Measurements from ENCODE around the gene IQSEC1. TPM values are rescaled to one million over a fixed set of nuclear protein-coding genes. Genes with fewer than 3 reads are reported as not detected.
A peak's percentile ranks its signal among the peaks of the same experiment; 100 is the strongest.

IQSEC1 gene
- total and polyA plus RNA-seq, 9 of the 15 experiments (the other 6 are each of a cell fraction or from before 2014, with no cell fraction given), result 0.56 to 39.0 (median 6.8) TPM

DNA sequence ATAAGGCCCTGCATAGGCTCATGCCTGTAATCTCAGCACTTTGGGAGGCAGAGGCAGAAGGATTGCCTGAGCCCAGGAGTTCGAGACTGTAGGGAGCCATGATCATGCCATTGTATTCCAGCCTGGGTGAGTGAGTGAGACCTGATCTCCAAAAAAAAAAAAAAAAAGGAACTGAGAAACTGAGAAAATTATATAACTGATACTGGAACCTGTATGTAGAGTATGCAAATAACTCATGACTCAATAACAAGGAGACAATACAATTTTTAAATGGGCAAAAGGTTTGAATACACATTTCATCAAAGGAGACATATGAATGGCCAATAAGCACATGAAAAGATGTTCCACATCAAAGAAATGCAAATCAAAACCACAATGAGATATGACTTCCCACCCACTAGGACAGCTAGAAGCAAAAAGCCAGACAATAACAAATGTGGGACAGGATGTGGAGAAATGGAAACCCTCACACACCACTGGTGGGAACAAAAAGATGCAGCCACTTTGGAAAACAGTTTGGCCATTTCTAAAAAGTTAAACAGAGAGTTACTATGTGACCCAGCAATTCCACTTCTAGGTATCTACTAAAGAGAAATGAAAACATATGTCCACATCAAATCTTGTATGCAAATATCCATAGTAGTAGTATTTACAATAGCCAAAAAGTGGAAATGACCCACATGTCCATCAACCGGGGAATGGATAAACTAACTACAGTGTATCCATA lies 70.7 kb downstream of the IQSEC1 start (continued):
- TF ChIP-seq ESRRA (IDR thresholded peaks at IDR 0.05; ENCODE audit: borderline replicate concordance, low read depth) (no peak; the same call in 1 of the 2 replicates), ZNF644 (tag; IDR thresholded peaks at IDR 0.05; ENCODE audit: low read depth) (0 out of 2 replicates have a peak, but pooled peaks have one; percentile 17), KAT8 (IDR thresholded peaks at IDR 0.05; ENCODE audit: low read depth) (no peak), MTF1 (CRISPR knock-in tag; IDR thresholded peaks at IDR 0.05; ENCODE audit: borderline replicate concordance) (no peak), ZBTB7A (IDR thresholded peaks at IDR 0.05; ENCODE audit: borderline replicate concordance, control insufficient read depth, low read depth, low read length) (no peak), TRIM24 (IDR thresholded peaks at IDR 0.05) (no peak; a peak in 1 of 4 replicates), ATF3 (IDR thresholded peaks at IDR 0.05) (no peak), ATF3 (CRISPR knock-in tag; conservative IDR thresholded peaks at IDR 0.05) (0 out of 2 replicates have a peak, but pooled peaks have one; percentile 57), KHSRP (IDR thresholded peaks at IDR 0.05) (peak; percentile 84), TAF1 (IDR thresholded peaks at IDR 0.05; ENCODE audit: control insufficient read depth, extremely low read depth, insufficient read depth, low read length, severe bottlenecking) (no peak), CUX1 (CRISPR knock-in tag; IDR thresholded peaks at IDR 0.05) (no peak), ZEB2 (IDR thresholded peaks at IDR 0.05) (no peak)
- TF ChIP-seq, protein P1, sequence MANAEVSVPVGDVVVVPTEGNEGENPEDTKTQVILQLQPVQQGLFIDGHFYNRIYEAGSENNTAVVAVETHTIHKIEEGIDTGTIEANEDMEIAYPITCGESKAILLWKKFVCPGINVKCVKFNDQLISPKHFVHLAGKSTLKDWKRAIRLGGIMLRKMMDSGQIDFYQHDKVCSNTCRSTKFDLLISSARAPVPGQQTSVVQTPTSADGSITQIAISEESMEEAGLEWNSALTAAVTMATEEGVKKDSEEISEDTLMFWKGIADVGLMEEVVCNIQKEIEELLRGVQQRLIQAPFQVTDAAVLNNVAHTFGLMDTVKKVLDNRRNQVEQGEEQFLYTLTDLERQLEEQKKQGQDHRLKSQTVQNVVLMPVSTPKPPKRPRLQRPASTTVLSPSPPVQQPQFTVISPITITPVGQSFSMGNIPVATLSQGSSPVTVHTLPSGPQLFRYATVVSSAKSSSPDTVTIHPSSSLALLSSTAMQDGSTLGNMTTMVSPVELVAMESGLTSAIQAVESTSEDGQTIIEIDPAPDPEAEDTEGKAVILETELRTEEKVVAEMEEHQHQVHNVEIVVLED (CRISPR knock-in tag; IDR thresholded peaks at IDR 0.05), result no peak
- TF ChIP-seq, protein P2, sequence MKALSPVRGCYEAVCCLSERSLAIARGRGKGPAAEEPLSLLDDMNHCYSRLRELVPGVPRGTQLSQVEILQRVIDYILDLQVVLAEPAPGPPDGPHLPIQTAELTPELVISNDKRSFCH (CRISPR knock-in tag; IDR thresholded peaks at IDR 0.05), result no peak
- TF ChIP-seq, protein P2 (tag; IDR thresholded peaks at IDR 0.05), result 0 out of 2 replicates have a peak, but pooled peaks have one; percentile 29
- TF ChIP-seq, protein P3, sequence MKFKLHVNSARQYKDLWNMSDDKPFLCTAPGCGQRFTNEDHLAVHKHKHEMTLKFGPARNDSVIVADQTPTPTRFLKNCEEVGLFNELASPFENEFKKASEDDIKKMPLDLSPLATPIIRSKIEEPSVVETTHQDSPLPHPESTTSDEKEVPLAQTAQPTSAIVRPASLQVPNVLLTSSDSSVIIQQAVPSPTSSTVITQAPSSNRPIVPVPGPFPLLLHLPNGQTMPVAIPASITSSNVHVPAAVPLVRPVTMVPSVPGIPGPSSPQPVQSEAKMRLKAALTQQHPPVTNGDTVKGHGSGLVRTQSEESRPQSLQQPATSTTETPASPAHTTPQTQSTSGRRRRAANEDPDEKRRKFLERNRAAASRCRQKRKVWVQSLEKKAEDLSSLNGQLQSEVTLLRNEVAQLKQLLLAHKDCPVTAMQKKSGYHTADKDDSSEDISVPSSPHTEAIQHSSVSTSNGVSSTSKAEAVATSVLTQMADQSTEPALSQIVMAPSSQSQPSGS (CRISPR knock-in tag; IDR thresholded peaks at IDR 0.05), result no peak
